ENCODE measurements around the gene PTPRS.

GRCh38 chr19:5314012-5314906, 26.4 kb downstream of the PTPRS start:
- TF ChIP-seq POLR2AphosphoS5 (IDR thresholded peaks at IDR 0.05; ENCODE audit: low read depth, low read length), result no peak
- no peak for TF ChIP-seq SIN3A (IDR thresholded peaks at IDR 0.05; ENCODE audit: borderline replicate concordance, insufficient read depth, low read length)
- no peak for TF ChIP-seq REST (IDR thresholded peaks at IDR 0.05; ENCODE audit: insufficient read depth in 1 of 2, low read depth in 2 of 2, low read length in 2 of 2)
- no peak for TF ChIP-seq TAF1 (IDR thresholded peaks at IDR 0.05; ENCODE audit: borderline replicate concordance, insufficient read depth, low read length)
- no peak for TF ChIP-seq FOXP2 (optimal IDR thresholded peaks at IDR 0.05; ENCODE audit: borderline replicate concordance, extremely low read depth, extremely low read length, insufficient read depth)

All from PFSK-1 (cell line).